Esophagus muscularis mucosa (tissue), 4 donors: ENCODE measurements around the gene ELAVL1.

ENCODE experiments used
- EP300 ChIP-seq: sonication (generic); formaldehyde crosslinking; IDR thresholded peaks from one replicate; pipeline ENCODE4 v1.6.1; 2017; ENCODE audit warnings: antibody characterized with exemption
- POLR2A ChIP-seq: fragments of 450-650 bp; IDR thresholded peaks from one replicate; pipeline ENCODE4 v1.6.1; 2017; ENCODE audit warnings: antibody characterized with exemption, moderate library complexity, mild to moderate bottlenecking, low read depth
- TF ChIP-seq, protein P1 (sequence below), 3 experiments: fragments of 200-600 bp in 2 of 3; fragments of 450-650 bp in 1 of 3; sonication (generic) in 2 of 3; IDR thresholded peaks; one replicate each; pipeline ENCODE4 v1.5.1; 2017 to 2019; ENCODE audit warnings: antibody characterized with exemption in 3 of 3, mild to moderate bottlenecking in 2 of 3, moderate library complexity in 1 of 3

- TF ChIP-seq, protein P1, sequence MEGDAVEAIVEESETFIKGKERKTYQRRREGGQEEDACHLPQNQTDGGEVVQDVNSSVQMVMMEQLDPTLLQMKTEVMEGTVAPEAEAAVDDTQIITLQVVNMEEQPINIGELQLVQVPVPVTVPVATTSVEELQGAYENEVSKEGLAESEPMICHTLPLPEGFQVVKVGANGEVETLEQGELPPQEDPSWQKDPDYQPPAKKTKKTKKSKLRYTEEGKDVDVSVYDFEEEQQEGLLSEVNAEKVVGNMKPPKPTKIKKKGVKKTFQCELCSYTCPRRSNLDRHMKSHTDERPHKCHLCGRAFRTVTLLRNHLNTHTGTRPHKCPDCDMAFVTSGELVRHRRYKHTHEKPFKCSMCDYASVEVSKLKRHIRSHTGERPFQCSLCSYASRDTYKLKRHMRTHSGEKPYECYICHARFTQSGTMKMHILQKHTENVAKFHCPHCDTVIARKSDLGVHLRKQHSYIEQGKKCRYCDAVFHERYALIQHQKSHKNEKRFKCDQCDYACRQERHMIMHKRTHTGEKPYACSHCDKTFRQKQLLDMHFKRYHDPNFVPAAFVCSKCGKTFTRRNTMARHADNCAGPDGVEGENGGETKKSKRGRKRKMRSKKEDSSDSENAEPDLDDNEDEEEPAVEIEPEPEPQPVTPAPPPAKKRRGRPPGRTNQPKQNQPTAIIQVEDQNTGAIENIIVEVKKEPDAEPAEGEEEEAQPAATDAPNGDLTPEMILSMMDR (IDR thresholded peaks at IDR 0.05): no peak
- no peak for TF ChIP-seq POLR2A
- TF ChIP-seq EP300: no peak
Measured at GRCh38 chr19:8030960-8031359, 25.5 kb upstream of the ELAVL1 start.
